K562 (cell line): ENCODE data around the gene KCNB1. TPM values are rescaled to one million over a fixed set of nuclear protein-coding genes. Genes with fewer than 3 reads are reported as not detected.

Experiments used
- ATAC-seq: fragments of 200-7000 bp; cut with Tn5 transposase; 3 replicates; pipeline ENCODE4 v1.9.1; 2020; ENCODE audit warnings: moderate library complexity
- BruUV-seq: library from RNA; stranded (reverse); fragments of 400-500 nt; replicated peaks from 2 replicates; lab custom pipeline; 2021; lab: Mats Ljungman, UMichigan
- CTCF ChIA-PET: fragments of 300-600 bp; formaldehyde crosslinking; extraction: SDS; loops from one replicate; lab custom pipeline; 2021; ENCODE audit warnings: low intra/inter-chr PET ratio; lab: Yijun Ruan, JAX
- POLR2A ChIA-PET: fragments of 300-600, 350-650 bp; sonication (Branson Sonifier 250); formaldehyde crosslinking; extraction: SDS; loops from one replicate; lab custom pipeline; 2021; ENCODE audit warnings: antibody characterized with exemption, inconsistent platforms; lab: Yijun Ruan, JAX
- DNase-seq, 4 experiments: peaks; one replicate each; pipeline versions ENCODE4 v3.0.0 to v3.0.0-alpha.2; 2011 to 2018; ENCODE audit warnings: low spot score in 3 of 4, mixed read lengths in 3 of 4; ENCODE audit errors: extremely low read depth in 1 of 4
- FAIRE-seq: peaks from 2 replicates; lab custom pipeline; 2011; peaks lifted over from hg19 to GRCh38; lab: Jason Lieb, UNC
- H2AFZ ChIP-seq: 2 replicates; pipeline ENCODE4 v1.6.0; 2011; ENCODE audit warnings: low read depth, low read length, control low read depth, inconsistent platforms
- H3K27ac ChIP-seq: fragments of 200-600 bp; 3 replicates; pipeline ENCODE4 v1.8.0; 2011; ENCODE audit warnings: low read depth, mild to moderate bottlenecking, control low read depth, inconsistent platforms, low read length, moderate library complexity, mixed read lengths; ENCODE audit errors: extremely low read depth
- H3K27me3 ChIP-seq, 2 experiments: fragments of 300-600 bp in 1 of 2; 2 replicates in 1 of 2; 3 replicates in 1 of 2; pipeline versions ENCODE4 v1.6.0 to v1.8.0; 2011; ENCODE audit warnings: inconsistent platforms in 2 of 2, low read length in 2 of 2, mild to moderate bottlenecking in 1 of 2, mixed read lengths in 1 of 2, moderate library complexity in 1 of 2; ENCODE audit not compliant: control insufficient read depth in 2 of 2, insufficient read depth in 2 of 2
- H3K36me3 ChIP-seq: fragments of 300-600 bp; 3 replicates; pipeline ENCODE4 v1.8.0; 2011; ENCODE audit warnings: mild to moderate bottlenecking, low read length, inconsistent platforms; ENCODE audit not compliant: control insufficient read depth, insufficient read depth
- H3K4me1 ChIP-seq, 2 experiments: fragments of 200-600 bp in 1 of 2; replicated peaks in 1 of 2; 2 replicates in 1 of 2; 3 replicates in 1 of 2; pipeline versions ENCODE4 v1.5.1 to v1.8.0; 2011; ENCODE audit warnings: inconsistent platforms in 2 of 2, low read length in 2 of 2, mild to moderate bottlenecking in 1 of 2, mixed read lengths in 1 of 2, moderate library complexity in 1 of 2; ENCODE audit not compliant: control insufficient read depth in 2 of 2, insufficient read depth in 2 of 2
- H3K4me2 ChIP-seq: 2 replicates; pipeline ENCODE4 v1.6.1; 2011; ENCODE audit warnings: low read length, control low read depth, inconsistent platforms, mixed read lengths; ENCODE audit not compliant: insufficient read depth
- H3K4me3 ChIP-seq: fragments of 200-600 bp; sonication (generic), shearing (Covaris generic); 2 replicates; pipeline ENCODE4 v1.5.1; 2016; ENCODE audit warnings: control low read depth, inconsistent platforms
- H3K79me2 ChIP-seq: fragments of 200-600 bp; 3 replicates; pipeline ENCODE4 v1.8.0; 2011; ENCODE audit warnings: low read length, inconsistent platforms; ENCODE audit not compliant: control insufficient read depth, insufficient read depth
- H3K9ac ChIP-seq, 2 experiments: 2 replicates each; pipeline versions ENCODE4 v1.6.0 to v1.6.1; 2011; ENCODE audit warnings: low read depth in 2 of 2, low read length in 2 of 2, control low read depth in 1 of 2, inconsistent platforms in 1 of 2, mild to moderate bottlenecking in 1 of 2, mixed read lengths in 1 of 2; ENCODE audit not compliant: insufficient read depth in 1 of 2
- H3K9me1 ChIP-seq: one replicate; pipeline ENCODE4 v1.6.0; 2011; ENCODE audit warnings: inconsistent platforms, mild to moderate bottlenecking, low read length, moderate library complexity; ENCODE audit not compliant: control insufficient read depth, insufficient read depth
- H3K9me3 ChIP-seq: replicated peaks from 2 replicates; pipeline ENCODE4 v1.5.1; 2011; ENCODE audit warnings: low read depth, low read length, inconsistent platforms; ENCODE audit not compliant: control insufficient read depth, insufficient read depth
- H4K20me1 ChIP-seq: replicated peaks from 2 replicates; pipeline ENCODE4 v1.6.1; 2011; ENCODE audit warnings: low read length, inconsistent platforms, mixed read lengths; ENCODE audit not compliant: control insufficient read depth, insufficient read depth
- DLX4 ChIP-seq: fragments of 250-450 bp; sonication (Bioruptor Pico); IDR thresholded peaks from 2 replicates; pipeline ENCODE4 v1.6.1; 2021; ENCODE audit warnings: mild to moderate bottlenecking
- EP300 ChIP-seq: IDR thresholded peaks from 2 replicates; pipeline ENCODE4 v1.6.1; 2012; ENCODE audit warnings: low read length, improper control_type of control experiment
- KDM5B ChIP-seq: fragments of 200-600 bp; sonication (generic); IDR thresholded peaks from 2 replicates; pipeline ENCODE4 v1.6.1; 2012; ENCODE audit warnings: low read depth, mild to moderate bottlenecking, moderate library complexity, low read length, control low read depth, inconsistent platforms; ENCODE audit not compliant: insufficient replicate concordance
- MCM5 ChIP-seq: fragments of 450-650 bp; IDR thresholded peaks from 2 replicates; pipeline ENCODE4 v1.6.1; 2016; ENCODE audit warnings: low read depth
- NBN ChIP-seq: fragments of 450-650 bp; IDR thresholded peaks from 2 replicates; pipeline ENCODE4 v1.6.1; 2016; ENCODE audit warnings: low read depth, mild to moderate bottlenecking
- SFPQ ChIP-seq: fragments of 200-400 bp; formaldehyde crosslinking; IDR thresholded peaks from 2 replicates; pipeline ENCODE4 v1.6.1; 2017; ENCODE audit warnings: mild to moderate bottlenecking, low read depth, low read length, moderate library complexity
- SUPT5H ChIP-seq: fragments of 450-650 bp; IDR thresholded peaks from 2 replicates; pipeline ENCODE4 v1.6.1; 2016
- THRAP3 ChIP-seq: fragments of 450-650 bp; IDR thresholded peaks from 2 replicates; pipeline ENCODE4 v1.6.1; 2016; ENCODE audit warnings: mild to moderate bottlenecking, inconsistent platforms, borderline replicate concordance
- XRCC4 ChIP-seq: IDR thresholded peaks from one replicate; pipeline ENCODE4 v1.6.1; 2011; ENCODE audit not compliant: insufficient read depth, insufficient read length; ENCODE audit errors: extremely low read depth
- XRCC5 ChIP-seq: fragments of 200-400 bp; formaldehyde crosslinking; IDR thresholded peaks from 2 replicates; pipeline ENCODE4 v1.6.1; 2017; ENCODE audit warnings: low read depth, mild to moderate bottlenecking, low read length
- ZNF57 ChIP-seq: fragments of 450-650 bp; formaldehyde crosslinking; IDR thresholded peaks from 2 replicates; pipeline ENCODE4 v1.4.0; 2020; ENCODE audit warnings: mild to moderate bottlenecking, moderate library complexity
- WGBS: fragments of 100-300 bp; shearing (Covaris generic); methylation state at CpG from one replicate; pipeline ENCODE4 v1.1.6; 2016; ENCODE audit warnings: low coverage, mixed read lengths; ENCODE audit not compliant: insufficient coverage; ENCODE audit errors: missing lambda C conversion rate; 5-methylcytosine and 5-hydroxymethylcytosine counted together
- in situ Hi-C: fragments of 300-500 bp; cut with MboI; formaldehyde crosslinking; loops from 4 replicates; pipeline ENCODE4 v1.15.0; 2018; ENCODE audit warnings: inconsistent platforms, mixed read lengths
- intact Hi-C: fragments of 100-400 bp; cut with micrococcal nuclease; formaldehyde crosslinking; loops from 2 replicates; pipeline ENCODE4 v1.14.2; 2022
- polyA plus RNA-seq, 8 experiments: library from polyadenylated mRNA; depleted of rRNA in 4 of 8; stranded (reverse) in 5 of 8; unstranded in 3 of 8; fragments of >200 nt; fragmentation: Nextera tagmentation in 2 of 8; fragmentation: Illumina TruSeq in 1 of 8; extraction: Ambion mirVana in 2 of 8; extraction: Trizol in 1 of 8; gene quantifications; 2 replicates each; pipeline versions ENCODE4 v1.2.1 to v1.2.3, GENCODE V29; 2011 to 2014; ENCODE audit warnings: inconsistent platforms in 1 of 8, missing spikeins in 1 of 8
- total RNA-seq, 7 experiments: library from RNA; depleted of rRNA in 6 of 7; stranded (reverse); fragments of >200 nt in 6 of 7; fragmentation: Illumina TruSeq in 2 of 7; extraction: Trizol in 2 of 7; gene quantifications; 2 replicates each; pipeline versions ENCODE4 v1.2.1 to v1.2.3, GENCODE V29; 2011 to 2021; ENCODE audit warnings: low replicate concordance in 1 of 7

The KCNB1 gene
- total and polyA plus RNA-seq, 9 of the 15 experiments (the other 6 are each of a cell fraction or from before 2014, with no cell fraction given), result 0.01 to 0.06 TPM; not detected in 7

GRCh38 chr20:49430320-49430719, 52.1 kb downstream of the KCNB1 start:
- BruUV-seq, result no TSS peak
- CTCF ChIA-PET, result no interaction called here

More at GRCh38 chr20:49430320-49430719, 52.1 kb downstream of the KCNB1 start:
- Histone ChIP-seq H3K9me1 (no peaks in the 10 kb centered on the region), H3K9me3 (no peaks in the 10 kb centered on the region; the same call in 1 of the 2 replicates), H2AFZ (no peak overlapping the region), H4K20me1 (peaks cover 4% of the 10 kb centered on the region), H3K27ac (no peak overlapping the region)
- FAIRE-seq, result no peak
- in situ Hi-C loops, result no loop called here
- POLR2A ChIA-PET, result no interaction called here
- 4% methylated on average over 2 of the region's 2 CpGs for WGBS
- no peak for DNase-seq
- no peak for TF ChIP-seq NBN
- no peak for TF ChIP-seq MCM5
- TF ChIP-seq EP300, result no peak
- TF ChIP-seq DLX4, result no peak
- no peak for TF ChIP-seq KDM5B
- TF ChIP-seq XRCC5, result no peak
- TF ChIP-seq THRAP3, result no peak
- no peak for TF ChIP-seq ZNF57
- TF ChIP-seq SUPT5H, result no peak
- no peak for TF ChIP-seq XRCC4
- TF ChIP-seq SFPQ, result no peak
- TF ChIP-seq, all 486 proteins: peak for 0
- intact Hi-C loops, result no loop called here
- H3K79me2 ChIP-seq, result no peaks in the 10 kb centered on the region
- no peak overlapping the region for H3K4me2 ChIP-seq
- peaks cover 0 to 20% of the 10 kb centered on the region in 2 experiments; a peak in 2 of 5 replicates for H3K27me3 ChIP-seq
- ATAC-seq, result no peak
- H3K4me3 ChIP-seq, result no peak overlapping the region
- no peaks in the 10 kb centered on the region for H3K4me1 ChIP-seq
- H3K9ac ChIP-seq, result no peak overlapping the region
- H3K36me3 ChIP-seq, result no peaks in the 10 kb centered on the region
